Stomach (tissue), 19 donors: ENCODE data around the gene VPS13D. TPM values are rescaled to one million over a fixed set of nuclear protein-coding genes. Genes with fewer than 3 reads are reported as not detected.

ENCODE experiments used
- DNase-seq, 2 donors: peaks; one replicate each; pipeline versions ENCODE4 v3.0.0 to v3.0.0-alpha.2; 2013 to 2019
- H3K27ac ChIP-seq, 5 donors: fragments of 200-600 bp in 4 of 5; sonication (generic) in 4 of 5; one replicate each; pipeline ENCODE4 v1.5.1; 2013 to 2019; ENCODE audit warnings: mild to moderate bottlenecking in 1 of 5, moderate library complexity in 1 of 5
- H3K27me3 ChIP-seq, 3 donors: fragments of 200-600 bp; sonication (generic); one replicate each; pipeline ENCODE4 v1.5.1; 2017 to 2019; ENCODE audit warnings: mixed run types in 1 of 3
- H3K36me3 ChIP-seq, 4 donors: fragments of 200-600 bp; sonication (generic); 1 replicate in 3 of 4; 2 replicates in 1 of 4; pipeline ENCODE4 v1.5.1; 2016 to 2019
- H3K4me1 ChIP-seq, 4 donors: fragments of 200-600 bp; sonication (generic); one replicate each; pipeline ENCODE4 v1.5.1; 2016 to 2019
- H3K4me3 ChIP-seq, 4 donors: fragments of 200-600 bp; sonication (generic) in 3 of 4; one replicate each; pipeline ENCODE4 v1.5.1; 2016 to 2019; ENCODE audit warnings: mild to moderate bottlenecking in 1 of 4
- H3K9me3 ChIP-seq, 4 donors: fragments of 200-600 bp; sonication (generic); one replicate each; pipeline ENCODE4 v1.5.1; 2016 to 2019
- CTCF ChIP-seq, 7 experiments: fragments of 450-650 bp in 4 of 7; fragments of 200-600 bp in 3 of 7; sonication (generic) in 3 of 7; IDR thresholded peaks; one replicate each; pipeline ENCODE4 v1.5.1; 2016 to 2019; ENCODE audit warnings: antibody characterized with exemption in 7 of 7, control low read depth in 2 of 7, mild to moderate bottlenecking in 1 of 7
- EP300 ChIP-seq: sonication (generic); formaldehyde crosslinking; IDR thresholded peaks from one replicate; pipeline ENCODE4 v1.6.1; 2017; ENCODE audit warnings: antibody characterized with exemption
- POLR2A ChIP-seq, 4 donors: fragments of 450-650 bp; IDR thresholded peaks; one replicate each; pipeline ENCODE4 v1.6.1; 2016; ENCODE audit warnings: antibody characterized with exemption in 4 of 4, control low read depth in 2 of 4, mild to moderate bottlenecking in 1 of 4, moderate library complexity in 1 of 4
- POLR2AphosphoS5 ChIP-seq, 3 donors: sonication (generic); formaldehyde crosslinking; IDR thresholded peaks; one replicate each; pipeline ENCODE4 v1.6.1; 2016; ENCODE audit warnings: antibody characterized with exemption in 3 of 3
- WGBS, 5 donors: extraction: QIAGEN DNeasy Blood & Tissue Kit in 3 of 5; methylation state at CpG; one replicate each; pipeline versions ENCODE4 v1.1.5 to v1.1.7; 2013 to 2018; 5-methylcytosine and 5-hydroxymethylcytosine counted together
- intact Hi-C: fragments of 100-400 bp; cut with DNase I; formaldehyde crosslinking; loops from one replicate; pipeline ENCODE4 v1.15.1; 2023; ENCODE audit warnings: low total_unique reads
- long read RNA-seq, 10 donors: transcript quantifications; one replicate each; lab custom pipeline, GENCODE V29; 2026
- polyA plus RNA-seq, 3 donors: library from polyadenylated mRNA; stranded (reverse); fragments of 200-250 nt; gene quantifications; one replicate each; pipeline ENCODE4 v1.2.3, GENCODE V29; 2013
- total RNA-seq, 5 donors: library from RNA; depleted of rRNA; stranded (reverse); fragments of >200 nt; gene quantifications; one replicate each; pipeline versions ENCODE4 v1.1.0 to v1.2.3, GENCODE V29; 2014 to 2016
- donor health status: healthy with polysubstance abuse.
- donor health status: Bipolar disorder and iron deficiency.
- donor health status: healthy.

The VPS13D gene
- 100 to 1,000 TPM in 1 of 5 donors, 10 to 100 TPM in 4; 57.1 to 106 (median 76.5) TPM for total RNA-seq
- 10 to 100 TPM in 1 of 3 donors, 1 to 10 TPM in 2; 6.7 to 17.3 (median 9.0) TPM for polyA plus RNA-seq
- long read RNA-seq, donor 1: 0 reads
- long read RNA-seq, donor 2: 0 reads
- long read RNA-seq, donor 3, partial matches to known transcripts: 0 of 1 reads
- long read RNA-seq, donor 3, other reads (novel, unspliced or antisense): 0 of 1 reads
- long read RNA-seq, donor 4: 0 reads
- long read RNA-seq, donor 5, partial matches to known transcripts: 8 of 8 reads
- long read RNA-seq, donor 5, other reads (novel, unspliced or antisense): 0 of 8 reads
- long read RNA-seq, donor 6: 0 reads
- long read RNA-seq, donor 7: 0 reads
- long read RNA-seq, donor 8: 0 reads
- long read RNA-seq, donor 9: 0 reads
- long read RNA-seq, donor 10: 0 reads

- Histone ChIP-seq H3K36me3 (peaks cover 0 to 10% (median 8%) of the 10 kb centered on the region in 4 donors), H3K27me3 (no peaks in the 10 kb centered on the region), H3K9me3 (no peaks in the 10 kb centered on the region), H3K4me1 (peaks cover 14 to 38% (median 29%) of the 10 kb centered on the region in 4 donors), H3K27ac (peak within 1 kb of the TSS; percentile 78 to 95 (median 94)), H3K4me3 (peak within 1 kb of the TSS; percentile 82 to 99 (median 96))
- 0 to 1% (median 0%) methylated on average over 62 to 77 of the region's 77 CpGs; no CpG with 5 or more reads in 2 of the 5 donors for WGBS, 5 donors
- TF ChIP-seq EP300: no peak
- peak in 5 of 7 experiments; percentile 40 to 97 (median 95) for TF ChIP-seq CTCF (IDR thresholded peaks at IDR 0.05)
- peak; percentile 14 to 66 (median 54) for TF ChIP-seq POLR2AphosphoS5 (IDR thresholded peaks at IDR 0.05)
- no peak for TF ChIP-seq POLR2A (IDR thresholded peaks at IDR 0.05)
- intact Hi-C loops: no loop called here
- peak; percentile 89 to 95 for DNase-seq
These were observed at the start of gene VPS13D for GRCh38 chr1:12229835-12230548. Gene VPS13D (plus strand): TSS chr1:12230030. CDS start chr1:12234267, 4,237 bp downstream.

GRCh38 chr1:12180315-12180714, 49.5 kb upstream of the VPS13D start:
- TF ChIP-seq EP300 (no peak), POLR2AphosphoS5 (IDR thresholded peaks at IDR 0.05) (no peak), POLR2A (IDR thresholded peaks at IDR 0.05) (no peak), CTCF (IDR thresholded peaks at IDR 0.05) (no peak)
- no peak overlapping the region for H3K4me3 ChIP-seq
- WGBS, 5 donors: 59 to 82% (median 79%) methylated on average over 7 to 10 of the region's 10 CpGs
- H3K9me3 ChIP-seq: no peaks in the 10 kb centered on the region
- H3K27me3 ChIP-seq: no peaks in the 10 kb centered on the region
- intact Hi-C loops: no loop called here
- H3K36me3 ChIP-seq: peaks cover 0 to 5% (median 0%) of the 10 kb centered on the region in 4 donors
- peak in 1 of 2 donors; percentile 57 for DNase-seq
- H3K27ac ChIP-seq: peak overlapping the region; percentile 34 to 92 (median 81)
- H3K4me1 ChIP-seq: peaks cover 52 to 98% (median 73%) of the 10 kb centered on the region in 4 donors

- Histone ChIP-seq H3K4me3 (no peak overlapping the region), H3K4me1 (peaks cover 53 to 98% (median 76%) of the 10 kb centered on the region in 4 donors), H3K9me3 (no peaks in the 10 kb centered on the region), H3K27me3 (no peaks in the 10 kb centered on the region), H3K36me3 (peaks cover 0 to 5% (median 0%) of the 10 kb centered on the region in 4 donors), H3K27ac (peak overlapping the region; percentile 34 to 92 (median 81))
- intact Hi-C loops: no loop called here
- no peak for DNase-seq
- TF ChIP-seq CTCF (IDR thresholded peaks at IDR 0.05) (no peak), POLR2AphosphoS5 (IDR thresholded peaks at IDR 0.05) (no peak)
- 70 to 89% (median 83%) methylated on average over 5 to 7 of the region's 7 CpGs for WGBS, 5 donors
These were observed 48.9 kb upstream of the VPS13D start for GRCh38 chr1:12180903-12181302.

GRCh38 chr1:12181568-12181967, 48.3 kb upstream of the VPS13D start:
- DNase-seq: no peak
- no peak for TF ChIP-seq EP300
- TF ChIP-seq POLR2AphosphoS5 (IDR thresholded peaks at IDR 0.05): no peak
- TF ChIP-seq CTCF (IDR thresholded peaks at IDR 0.05): no peak
- no peak for TF ChIP-seq POLR2A (IDR thresholded peaks at IDR 0.05)
- Histone ChIP-seq H3K36me3 (peaks cover 0 to 5% (median 0%) of the 10 kb centered on the region in 4 donors), H3K9me3 (no peaks in the 10 kb centered on the region), H3K4me1 (peaks cover 59 to 98% (median 80%) of the 10 kb centered on the region in 4 donors), H3K27me3 (no peaks in the 10 kb centered on the region), H3K27ac (peak overlapping the region in 4 of 5 donors; percentile 74 to 92 (median 85)), H3K4me3 (no peak overlapping the region)
- intact Hi-C loops: no loop called here
- 93 to 96% (median 94%) methylated on average over 6 to 7 of the region's 7 CpGs for WGBS, 5 donors
